Fibroblast of pulmonary artery (primary cell): ENCODE measurements around the gene DENND1A.
"Not testable (repeated sequence)": the region's sequence is repeated elsewhere in the genome, so short reads cannot be mapped to it uniquely, and the experiment has no call there.

Source experiments
- DNase-seq: peaks from one replicate; pipeline ENCODE4 v3.0.0-alpha.2; 2010; ENCODE audit warnings: low read depth
- H3K4me3 ChIP-seq: replicated peaks from 2 replicates; pipeline ENCODE4 v1.5.1; 2011; ENCODE audit warnings: low read depth, mild to moderate bottlenecking, control low read depth, low read length, moderate library complexity
- CTCF ChIP-seq: IDR thresholded peaks from 2 replicates; pipeline ENCODE4 v1.5.1; 2011; ENCODE audit warnings: mild to moderate bottlenecking, control low read depth, low read length, inconsistent platforms; ENCODE audit errors: missing control alignments

DENND1A gene

GRCh38 chr9:123336959-123337358, 593.0 kb downstream of the DENND1A start:
- no peak overlapping the region for H3K4me3 ChIP-seq
- no peak for TF ChIP-seq CTCF
- no peak for DNase-seq

- H3K4me3 ChIP-seq = no peak overlapping the region
- TF ChIP-seq CTCF = no peak
- DNase-seq = no peak
These were observed 593.5 kb downstream of the DENND1A start for GRCh38 chr9:123336449-123336848.

GRCh38 chr9:123335986-123336329, 594.0 kb downstream of the DENND1A start:
- H3K4me3 ChIP-seq = no peak overlapping the region
- TF ChIP-seq CTCF = no peak
- no peak for DNase-seq

- H3K4me3 ChIP-seq = no peak overlapping the region
- no peak for TF ChIP-seq CTCF
- DNase-seq = peak; percentile 63
These were observed 594.5 kb downstream of the DENND1A start for GRCh38 chr9:123335193-123335985.

GRCh38 chr9:123334639-123335038, 595.3 kb downstream of the DENND1A start:
- no peak for TF ChIP-seq CTCF

GRCh38 chr9:123333058-123333669, 596.8 kb downstream of the DENND1A start:
- peak; percentile 41 for DNase-seq

More at GRCh38 chr9:123334639-123335038, 595.3 kb downstream of the DENND1A start:
- H3K4me3 ChIP-seq = no peak overlapping the region
- no peak for DNase-seq

GRCh38 chr9:123331346-123332060, 598.4 kb downstream of the DENND1A start:
- H3K4me3 ChIP-seq = no peak overlapping the region
- no peak for DNase-seq
- TF ChIP-seq CTCF = no peak

More at GRCh38 chr9:123333058-123333669, 596.8 kb downstream of the DENND1A start:
- H3K4me3 ChIP-seq = not testable (repeated sequence)
